ENCODE measurements around the gene TFB2M. TPM values are rescaled to one million over a fixed set of nuclear protein-coding genes. Genes with fewer than 3 reads are reported as not detected.
A peak's percentile ranks its signal among the peaks of the same experiment; 100 is the strongest.

The TFB2M gene
- total and polyA plus RNA-seq, 2 of the 13 experiments (the other 11 are each of a cell fraction or from before 2014, with no cell fraction given), result 15.7 to 31.4 TPM

DNA sequence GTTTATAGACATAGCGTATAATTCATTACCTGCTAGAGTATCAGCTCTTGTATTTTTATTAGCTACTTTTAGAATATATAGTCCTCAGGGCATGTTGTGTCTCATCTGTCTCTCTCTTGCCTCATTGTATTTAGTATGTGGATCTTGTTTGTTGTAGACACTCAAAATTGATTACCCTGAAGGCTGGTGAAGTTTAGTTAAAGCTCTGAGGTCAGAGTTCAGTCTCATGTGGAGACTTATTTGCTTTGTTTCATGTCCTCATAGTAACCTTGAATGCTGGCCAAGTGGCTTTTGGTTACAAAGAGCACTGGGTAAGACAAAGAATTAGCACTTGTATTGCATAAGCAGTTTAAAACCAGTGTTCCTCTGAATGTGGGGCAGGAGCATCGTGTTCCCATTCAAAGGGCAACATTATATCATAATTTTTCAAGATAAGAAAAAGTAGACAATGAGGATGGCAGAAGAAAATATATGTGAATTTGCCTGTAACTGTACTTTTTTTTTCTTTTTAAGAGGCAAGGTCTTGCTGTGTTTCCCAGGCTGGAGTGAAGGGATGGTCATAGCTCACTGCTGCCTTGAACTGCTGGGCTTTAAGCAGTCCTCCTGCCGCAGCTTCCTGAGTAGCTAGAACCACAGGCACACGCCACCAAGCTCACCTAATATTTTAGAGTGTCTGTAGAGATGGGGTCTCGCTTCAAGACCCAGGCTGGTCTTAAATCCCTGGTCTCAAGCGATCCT, 17.6 kb upstream of the TFB2M start (continued):
- TF ChIP-seq, protein P1, sequence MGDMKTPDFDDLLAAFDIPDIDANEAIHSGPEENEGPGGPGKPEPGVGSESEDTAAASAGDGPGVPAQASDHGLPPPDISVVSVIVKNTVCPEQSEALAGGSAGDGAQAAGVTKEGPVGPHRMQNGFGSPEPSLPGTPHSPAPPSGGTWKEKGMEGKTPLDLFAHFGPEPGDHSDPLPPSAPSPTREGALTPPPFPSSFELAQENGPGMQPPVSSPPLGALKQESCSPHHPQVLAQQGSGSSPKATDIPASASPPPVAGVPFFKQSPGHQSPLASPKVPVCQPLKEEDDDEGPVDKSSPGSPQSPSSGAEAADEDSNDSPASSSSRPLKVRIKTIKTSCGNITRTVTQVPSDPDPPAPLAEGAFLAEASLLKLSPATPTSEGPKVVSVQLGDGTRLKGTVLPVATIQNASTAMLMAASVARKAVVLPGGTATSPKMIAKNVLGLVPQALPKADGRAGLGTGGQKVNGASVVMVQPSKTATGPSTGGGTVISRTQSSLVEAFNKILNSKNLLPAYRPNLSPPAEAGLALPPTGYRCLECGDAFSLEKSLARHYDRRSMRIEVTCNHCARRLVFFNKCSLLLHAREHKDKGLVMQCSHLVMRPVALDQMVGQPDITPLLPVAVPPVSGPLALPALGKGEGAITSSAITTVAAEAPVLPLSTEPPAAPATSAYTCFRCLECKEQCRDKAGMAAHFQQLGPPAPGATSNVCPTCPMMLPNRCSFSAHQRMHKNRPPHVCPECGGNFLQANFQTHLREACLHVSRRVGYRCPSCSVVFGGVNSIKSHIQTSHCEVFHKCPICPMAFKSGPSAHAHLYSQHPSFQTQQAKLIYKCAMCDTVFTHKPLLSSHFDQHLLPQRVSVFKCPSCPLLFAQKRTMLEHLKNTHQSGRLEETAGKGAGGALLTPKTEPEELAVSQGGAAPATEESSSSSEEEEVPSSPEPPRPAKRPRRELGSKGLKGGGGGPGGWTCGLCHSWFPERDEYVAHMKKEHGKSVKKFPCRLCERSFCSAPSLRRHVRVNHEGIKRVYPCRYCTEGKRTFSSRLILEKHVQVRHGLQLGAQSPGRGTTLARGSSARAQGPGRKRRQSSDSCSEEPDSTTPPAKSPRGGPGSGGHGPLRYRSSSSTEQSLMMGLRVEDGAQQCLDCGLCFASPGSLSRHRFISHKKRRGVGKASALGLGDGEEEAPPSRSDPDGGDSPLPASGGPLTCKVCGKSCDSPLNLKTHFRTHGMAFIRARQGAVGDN (CRISPR knock-in tag; IDR thresholded peaks at IDR 0.05), result peak; percentile 14; the same call in 1 of the 2 replicates
- TF ChIP-seq ZNF619 (CRISPR knock-in tag; IDR thresholded peaks at IDR 0.05) (no peak), SMAD3 (CRISPR knock-in tag; IDR thresholded peaks at IDR 0.05) (peak; percentile 81; the same call in 1 of the 2 replicates), ZNF7 (CRISPR knock-in tag; IDR thresholded peaks at IDR 0.05) (no peak), HOXA9 (CRISPR knock-in tag; IDR thresholded peaks at IDR 0.05; ENCODE audit: borderline replicate concordance) (no peak), ZNF552 (CRISPR knock-in tag; IDR thresholded peaks at IDR 0.05; ENCODE audit: borderline replicate concordance) (no peak), SOX5 (CRISPR knock-in tag; IDR thresholded peaks at IDR 0.05; ENCODE audit: borderline replicate concordance) (peak; percentile 99), ZNF644 (CRISPR knock-in tag; IDR thresholded peaks at IDR 0.05; ENCODE audit: low read depth) (peak; percentile 86), ZNF607 (CRISPR knock-in tag; IDR thresholded peaks at IDR 0.05; ENCODE audit: borderline replicate concordance) (no peak), SMARCE1 (IDR thresholded peaks at IDR 0.05; ENCODE audit: borderline replicate concordance) (no peak), ZNF790 (CRISPR knock-in tag; IDR thresholded peaks at IDR 0.05; ENCODE audit: borderline replicate concordance) (no peak), ZNF557 (CRISPR knock-in tag; IDR thresholded peaks at IDR 0.05) (no peak), ZNF12 (CRISPR knock-in tag; IDR thresholded peaks at IDR 0.05) (peak; percentile 68; the same call in 1 of the 2 replicates), AGO2 (optimal IDR thresholded peaks at IDR 0.05; ENCODE audit: low read depth, low read length) (no peak), TBX2 (CRISPR knock-in tag; IDR thresholded peaks at IDR 0.05; ENCODE audit: borderline replicate concordance) (peak; percentile 89), REL (CRISPR knock-in tag; conservative IDR thresholded peaks at IDR 0.05) (no peak), CREM (IDR thresholded peaks at IDR 0.05) (peak; percentile 87), CREM (CRISPR knock-in tag; IDR thresholded peaks at IDR 0.05) (no peak), ZNF343 (CRISPR knock-in tag; IDR thresholded peaks at IDR 0.05) (no peak), CBX5 (CRISPR knock-in tag; IDR thresholded peaks at IDR 0.05; ENCODE audit: borderline replicate concordance) (no peak), ZNF782 (CRISPR knock-in tag; IDR thresholded peaks at IDR 0.05; ENCODE audit: borderline replicate concordance) (no peak), KAT7 (CRISPR knock-in tag; IDR thresholded peaks at IDR 0.05; ENCODE audit: borderline replicate concordance) (no peak), POLR2AphosphoS2 (IDR thresholded peaks at IDR 0.05; ENCODE audit: low read depth, low read length) (no peak)
- TF ChIP-seq, protein P2, sequence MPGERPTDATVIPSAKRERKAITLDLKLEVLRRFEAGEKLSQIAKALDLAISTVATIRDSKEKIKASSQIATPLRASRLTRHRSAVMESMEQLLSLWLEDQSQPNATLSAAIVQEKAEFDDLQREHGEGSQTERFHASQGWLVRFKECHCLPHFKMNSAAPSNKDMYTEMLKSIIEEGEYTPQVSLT (CRISPR knock-in tag; IDR thresholded peaks at IDR 0.05; ENCODE audit: borderline replicate concordance, low read depth), result no peak
- TF ChIP-seq, protein P3, sequence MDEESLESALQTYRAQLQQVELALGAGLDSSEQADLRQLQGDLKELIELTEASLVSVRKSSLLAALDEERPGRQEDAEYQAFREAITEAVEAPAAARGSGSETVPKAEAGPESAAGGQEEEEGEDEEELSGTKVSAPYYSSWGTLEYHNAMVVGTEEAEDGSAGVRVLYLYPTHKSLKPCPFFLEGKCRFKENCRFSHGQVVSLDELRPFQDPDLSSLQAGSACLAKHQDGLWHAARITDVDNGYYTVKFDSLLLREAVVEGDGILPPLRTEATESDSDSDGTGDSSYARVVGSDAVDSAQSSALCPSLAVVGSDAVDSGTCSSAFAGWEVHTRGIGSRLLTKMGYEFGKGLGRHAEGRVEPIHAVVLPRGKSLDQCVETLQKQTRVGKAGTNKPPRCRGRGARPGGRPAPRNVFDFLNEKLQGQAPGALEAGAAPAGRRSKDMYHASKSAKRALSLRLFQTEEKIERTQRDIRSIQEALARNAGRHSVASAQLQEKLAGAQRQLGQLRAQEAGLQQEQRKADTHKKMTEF (CRISPR knock-in tag; IDR thresholded peaks at IDR 0.05), result peak; percentile 88
- TF ChIP-seq, protein P4, sequence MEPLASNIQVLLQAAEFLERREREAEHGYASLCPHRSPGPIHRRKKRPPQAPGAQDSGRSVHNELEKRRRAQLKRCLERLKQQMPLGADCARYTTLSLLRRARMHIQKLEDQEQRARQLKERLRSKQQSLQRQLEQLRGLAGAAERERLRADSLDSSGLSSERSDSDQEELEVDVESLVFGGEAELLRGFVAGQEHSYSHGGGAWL (CRISPR knock-in tag; IDR thresholded peaks at IDR 0.05), result no peak
